Endodermal cell (in vitro differentiated cells): ENCODE results near the gene C2orf81. TPM values are rescaled to one million over a fixed set of nuclear protein-coding genes. Genes with fewer than 3 reads are reported as not detected.

Experiments used
- DNase-seq: peaks from one replicate; pipeline ENCODE4 v3.0.0-alpha.2; 2017
- H3K27ac ChIP-seq: 2 replicates; pipeline ENCODE4 v1.5.1; 2013; ENCODE audit warnings: mild to moderate bottlenecking, low read depth, low read length, moderate library complexity
- H3K27me3 ChIP-seq: 2 replicates; pipeline ENCODE4 v1.6.1; 2013; ENCODE audit warnings: mild to moderate bottlenecking, low read length, moderate library complexity; ENCODE audit not compliant: insufficient read depth, control insufficient read depth, poor library complexity, severe bottlenecking
- H3K36me3 ChIP-seq: 2 replicates; pipeline ENCODE4 v1.7.0; 2013; ENCODE audit warnings: mild to moderate bottlenecking, low read length, moderate library complexity; ENCODE audit not compliant: control insufficient read depth, insufficient read depth
- H3K4me1 ChIP-seq: one replicate; pipeline ENCODE4 v1.7.0; 2013; ENCODE audit warnings: low read length; ENCODE audit not compliant: control insufficient read depth, insufficient read depth
- H3K4me3 ChIP-seq: 2 replicates; pipeline ENCODE4 v1.5.1; 2013; ENCODE audit warnings: mild to moderate bottlenecking, low read length, moderate library complexity
- H3K9ac ChIP-seq: 2 replicates; pipeline ENCODE4 v1.6.1; 2013; ENCODE audit warnings: mild to moderate bottlenecking, low read length, moderate library complexity; ENCODE audit not compliant: poor library complexity, severe bottlenecking; ENCODE audit errors: extremely low read depth
- H3K9me3 ChIP-seq: 2 replicates; pipeline ENCODE4 v1.6.1; 2013; ENCODE audit warnings: mild to moderate bottlenecking, low read length, moderate library complexity; ENCODE audit not compliant: control insufficient read depth
- H3K27ac Mint-ChIP-seq: 2 replicates; pipeline ENCODE4 v1.8.0; 2020; ENCODE audit warnings: mixed read lengths
- H3K27me3 Mint-ChIP-seq: 2 replicates; pipeline ENCODE4 v1.8.0; 2021; ENCODE audit warnings: mild to moderate bottlenecking, mixed read lengths; ENCODE audit not compliant: insufficient read depth
- H3K36me3 Mint-ChIP-seq: 2 replicates; pipeline ENCODE4 v1.8.0; 2020; ENCODE audit warnings: low read depth, mixed read lengths
- H3K4me1 Mint-ChIP-seq: 2 replicates; pipeline ENCODE4 v1.8.0; 2020; ENCODE audit warnings: mixed read lengths
- H3K4me3 Mint-ChIP-seq: 2 replicates; pipeline ENCODE4 v1.8.0; 2020; ENCODE audit warnings: mild to moderate bottlenecking, moderate library complexity, mixed read lengths
- H3K9me3 Mint-ChIP-seq: 2 replicates; pipeline ENCODE4 v1.8.0; 2020; ENCODE audit warnings: mild to moderate bottlenecking, mixed read lengths
- WGBS, 2 experiments: methylation state at CpG; one replicate each; pipeline versions ENCODE4 v1.1.5 to v1.1.7; 2013; ENCODE audit warnings: missing lambda C conversion rate in 2 of 2, mixed read lengths in 1 of 2; ENCODE audit not compliant: insufficient coverage in 1 of 2, insufficient read length in 1 of 2; 5-methylcytosine and 5-hydroxymethylcytosine counted together
- total RNA-seq, 2 donors: library from RNA; stranded (reverse); fragmentation: NEBNext Ultra II Directional in 1 of 2; extraction: Animal tissue kit (Norgen Biotek cat#: 25700) in 1 of 2; gene quantifications; 2 replicates in 1 of 2; 3 replicates in 1 of 2; pipeline ENCODE4 v1.2.1, GENCODE V29; 2021
- TF ChIP-seq, protein P1 (sequence below): fragments of 200-600 bp; sonication (generic); conservative IDR thresholded peaks from 2 replicates; pipeline ENCODE4 v1.5.0; 2021; ENCODE audit warnings: antibody characterized with exemption, mild to moderate bottlenecking

C2orf81 gene
- total RNA-seq, 2 donors from 2014 or later: 3.8 to 4.8 TPM

DNA sequence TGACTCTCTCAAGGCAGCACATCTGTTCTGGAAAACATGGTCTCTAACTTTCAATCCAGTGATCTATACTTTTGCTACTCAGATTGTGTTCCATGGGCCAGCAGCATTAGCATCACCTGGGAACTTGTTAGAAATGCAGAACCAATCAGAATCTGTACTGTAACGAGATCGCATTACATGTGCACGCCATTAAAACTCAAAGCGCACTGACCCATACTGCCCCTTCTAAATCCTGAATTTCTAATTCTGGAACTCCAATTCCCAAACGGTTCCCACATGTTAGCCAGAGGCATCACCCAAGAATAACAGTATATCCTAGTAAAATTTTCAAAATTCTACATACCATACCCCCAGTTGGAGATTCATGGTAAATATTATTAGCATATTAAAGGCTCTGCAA is 30.8 kb downstream of the C2orf81 start:
- H3K9me3 ChIP-seq: no peaks in the 10 kb centered on the region
- peak overlapping the region; percentile 93 for H3K4me3 ChIP-seq
- Mint-ChIP-seq H3K27ac (no peak overlapping the region), H3K27me3 (peaks cover 2% of the 10 kb centered on the region), H3K4me1 (peaks cover 7% of the 10 kb centered on the region), H3K9me3 (no peaks in the 10 kb centered on the region), H3K4me3 (peak overlapping the region; percentile 83), H3K36me3 (no peaks in the 10 kb centered on the region)
- TF ChIP-seq, protein P1, sequence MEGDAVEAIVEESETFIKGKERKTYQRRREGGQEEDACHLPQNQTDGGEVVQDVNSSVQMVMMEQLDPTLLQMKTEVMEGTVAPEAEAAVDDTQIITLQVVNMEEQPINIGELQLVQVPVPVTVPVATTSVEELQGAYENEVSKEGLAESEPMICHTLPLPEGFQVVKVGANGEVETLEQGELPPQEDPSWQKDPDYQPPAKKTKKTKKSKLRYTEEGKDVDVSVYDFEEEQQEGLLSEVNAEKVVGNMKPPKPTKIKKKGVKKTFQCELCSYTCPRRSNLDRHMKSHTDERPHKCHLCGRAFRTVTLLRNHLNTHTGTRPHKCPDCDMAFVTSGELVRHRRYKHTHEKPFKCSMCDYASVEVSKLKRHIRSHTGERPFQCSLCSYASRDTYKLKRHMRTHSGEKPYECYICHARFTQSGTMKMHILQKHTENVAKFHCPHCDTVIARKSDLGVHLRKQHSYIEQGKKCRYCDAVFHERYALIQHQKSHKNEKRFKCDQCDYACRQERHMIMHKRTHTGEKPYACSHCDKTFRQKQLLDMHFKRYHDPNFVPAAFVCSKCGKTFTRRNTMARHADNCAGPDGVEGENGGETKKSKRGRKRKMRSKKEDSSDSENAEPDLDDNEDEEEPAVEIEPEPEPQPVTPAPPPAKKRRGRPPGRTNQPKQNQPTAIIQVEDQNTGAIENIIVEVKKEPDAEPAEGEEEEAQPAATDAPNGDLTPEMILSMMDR: no peak
- H3K36me3 ChIP-seq: peaks cover 13% of the 10 kb centered on the region
- 69 to 76% methylated on average over 4 to 5 of the region's 5 CpGs for WGBS, 2 experiments
- no peaks in the 10 kb centered on the region for H3K4me1 ChIP-seq
- H3K27ac ChIP-seq: no peak overlapping the region
- H3K9ac ChIP-seq: peak overlapping the region; percentile 95
- H3K27me3 ChIP-seq: no peaks in the 10 kb centered on the region
- DNase-seq: no peak

DNA sequence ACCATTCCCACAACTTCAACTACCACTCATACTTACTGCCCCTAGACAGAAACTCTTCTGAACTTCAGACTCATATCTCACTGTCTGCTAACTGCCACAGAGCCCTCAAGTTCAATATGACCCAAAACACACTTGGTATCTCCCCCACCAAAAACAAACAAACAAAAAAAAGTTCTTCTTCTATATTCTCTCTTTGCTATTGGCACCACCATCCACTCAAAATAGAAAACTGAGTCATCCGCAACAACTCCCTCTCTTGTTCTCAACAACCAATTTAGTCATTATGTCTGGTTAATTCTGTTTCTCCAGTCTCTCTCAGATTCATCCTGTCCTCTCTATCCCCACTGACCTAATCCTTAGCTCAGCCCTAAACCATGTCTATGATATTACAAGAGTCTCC is 34.1 kb downstream of the C2orf81 start:
- Histone ChIP-seq H3K9me3 (no peaks in the 10 kb centered on the region), H3K27me3 (no peaks in the 10 kb centered on the region), H3K27ac (no peak overlapping the region), H3K4me3 (no peak overlapping the region), H3K4me1 (no peaks in the 10 kb centered on the region), H3K9ac (no peak overlapping the region), H3K36me3 (peaks cover 20% of the 10 kb centered on the region)
- no peak for DNase-seq
- H3K27me3 Mint-ChIP-seq: no peaks in the 10 kb centered on the region
- peaks cover 9% of the 10 kb centered on the region for H3K36me3 Mint-ChIP-seq
- TF ChIP-seq, protein P1: no peak
- no peak overlapping the region for H3K27ac Mint-ChIP-seq
- H3K4me1 Mint-ChIP-seq: peaks cover 7% of the 10 kb centered on the region
- no peaks in the 10 kb centered on the region for H3K9me3 Mint-ChIP-seq
- no peak overlapping the region for H3K4me3 Mint-ChIP-seq
- WGBS, 2 experiments: 98 to 100% methylated on average over 1 of the region's 1 CpG

DNA sequence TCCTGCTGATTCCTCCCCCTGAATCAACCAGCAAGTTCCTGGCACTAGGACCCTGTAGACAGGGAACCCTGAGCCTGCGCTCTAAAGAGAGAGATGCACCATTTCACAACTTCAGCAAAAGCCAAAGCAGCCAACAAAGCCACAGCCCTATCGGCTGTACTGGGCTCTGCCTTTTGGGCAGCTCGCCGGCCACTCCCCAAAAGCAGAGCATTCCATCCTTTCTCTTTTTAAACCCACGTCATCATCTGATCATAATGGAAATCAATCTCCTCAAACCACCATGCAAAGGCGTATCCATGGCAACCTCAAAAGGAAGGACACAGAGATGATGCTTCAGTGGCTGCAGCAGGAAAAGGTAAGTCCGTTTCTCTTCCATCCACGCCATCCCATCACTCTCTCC is 36.0 kb downstream of the C2orf81 start:
- 82 to 92% methylated on average over 3 to 8 of the region's 8 CpGs for WGBS, 2 experiments
- Mint-ChIP-seq H3K4me3 (no peak overlapping the region), H3K27ac (no peak overlapping the region), H3K36me3 (peaks cover 9% of the 10 kb centered on the region), H3K9me3 (no peaks in the 10 kb centered on the region), H3K27me3 (no peaks in the 10 kb centered on the region), H3K4me1 (peaks cover 12% of the 10 kb centered on the region)
- H3K9ac ChIP-seq: no peak overlapping the region
- no peaks in the 10 kb centered on the region for H3K9me3 ChIP-seq
- no peak overlapping the region for H3K27ac ChIP-seq
- DNase-seq: no peak
- H3K36me3 ChIP-seq: peaks cover 28% of the 10 kb centered on the region
- TF ChIP-seq, protein P1: no peak
- no peak overlapping the region for H3K4me3 ChIP-seq
- H3K4me1 ChIP-seq: peaks cover 4% of the 10 kb centered on the region
- no peaks in the 10 kb centered on the region for H3K27me3 ChIP-seq
